GM23338 (cell line): ENCODE data around the gene EMC1. TPM values are rescaled to one million over a fixed set of nuclear protein-coding genes. Genes with fewer than 3 reads are reported as not detected.

Experiments
- ATAC-seq: fragments of 200-7000 bp; cut with Tn5 transposase; 3 replicates; pipeline ENCODE4 v1.9.1; 2020
- DNase-seq: peaks from one replicate; pipeline ENCODE4 v3.0.0-alpha.2; 2015; ENCODE audit warnings: low spot score
- H2AFZ ChIP-seq: fragments of 200-600 bp; sonication (generic); 2 replicates; pipeline ENCODE4 v1.8.0; 2016; ENCODE audit warnings: antibody characterized with exemption, mild to moderate bottlenecking, moderate library complexity
- H3F3A ChIP-seq: fragments of 200-600 bp; sonication (generic); replicated peaks from 2 replicates; pipeline ENCODE4 v1.8.0; 2017; ENCODE audit warnings: antibody characterized with exemption, mixed run types, low read depth
- H3K27ac ChIP-seq: fragments of 200-600 bp; sonication (generic); 2 replicates; pipeline ENCODE4 v1.6.1; 2016; ENCODE audit warnings: low read depth
- H3K27me3 ChIP-seq: fragments of 200-600 bp; sonication (generic); 2 replicates; pipeline ENCODE4 v1.8.0; 2016; ENCODE audit warnings: mild to moderate bottlenecking, mixed run types, moderate library complexity; ENCODE audit not compliant: insufficient read depth
- H3K36me3 ChIP-seq: fragments of 200-600 bp; sonication (generic); 2 replicates; pipeline ENCODE4 v1.8.0; 2016; ENCODE audit warnings: mild to moderate bottlenecking; ENCODE audit not compliant: insufficient read depth
- H3K4me1 ChIP-seq: fragments of 200-600 bp; sonication (generic); 2 replicates; pipeline ENCODE4 v1.8.0; 2016; ENCODE audit warnings: mild to moderate bottlenecking, moderate library complexity; ENCODE audit not compliant: insufficient read depth
- H3K4me2 ChIP-seq: fragments of 200-600 bp; sonication (generic); 2 replicates; pipeline ENCODE4 v1.7.1; 2017; ENCODE audit warnings: mixed run types
- H3K4me3 ChIP-seq: fragments of 200-600 bp; sonication (generic); 2 replicates; pipeline ENCODE4 v1.6.1; 2016; ENCODE audit warnings: mixed run types
- H3K79me2 ChIP-seq: fragments of 200-600 bp; sonication (generic); replicated peaks from 2 replicates; pipeline ENCODE4 v1.8.0; 2017; ENCODE audit warnings: mild to moderate bottlenecking; ENCODE audit not compliant: insufficient read depth
- H3K9me2 ChIP-seq: fragments of 200-600 bp; sonication (generic); 2 replicates; pipeline ENCODE4 v1.8.0; 2017; ENCODE audit not compliant: insufficient read depth
- H4K20me1 ChIP-seq: fragments of 200-600 bp; sonication (generic); replicated peaks from 2 replicates; pipeline ENCODE4 v1.8.0; 2017; ENCODE audit warnings: mild to moderate bottlenecking; ENCODE audit not compliant: insufficient read depth
- H3K27ac Mint-ChIP-seq: 2 replicates; pipeline ENCODE4 v1.8.0; 2020; ENCODE audit warnings: inconsistent platforms, mild to moderate bottlenecking, moderate library complexity, mixed read lengths
- H3K27me3 Mint-ChIP-seq: 3 replicates; pipeline ENCODE4 v1.8.0; 2022; ENCODE audit warnings: low read depth, mild to moderate bottlenecking, moderate library complexity, mixed read lengths, inconsistent platforms; ENCODE audit not compliant: insufficient read depth, poor library complexity
- H3K36me3 Mint-ChIP-seq: 3 replicates; pipeline ENCODE4 v1.8.0; 2021; ENCODE audit warnings: low read depth, mild to moderate bottlenecking, inconsistent platforms, moderate library complexity, mixed read lengths
- H3K4me1 Mint-ChIP-seq: 3 replicates; pipeline ENCODE4 v1.8.0; 2020; ENCODE audit warnings: mild to moderate bottlenecking, inconsistent platforms, mixed read lengths
- H3K4me3 Mint-ChIP-seq: 3 replicates; pipeline ENCODE4 v1.8.0; 2021; ENCODE audit warnings: moderate library complexity, mild to moderate bottlenecking, inconsistent platforms, mixed read lengths
- H3K9me3 Mint-ChIP-seq: 3 replicates; pipeline ENCODE4 v1.8.0; 2020; ENCODE audit warnings: moderate library complexity, mild to moderate bottlenecking, inconsistent platforms, mixed read lengths
- STAT1 ChIP-seq: IDR thresholded peaks from one replicate; pipeline ENCODE4 v1.6.1; 2016; ENCODE audit warnings: antibody characterized with exemption; ENCODE audit not compliant: unreplicated experiment
- ZNF114 ChIP-seq: fragments of 250-450 bp; sonication (Bioruptor Pico); IDR thresholded peaks from 2 replicates; pipeline ENCODE4 v1.5.0; 2020; ENCODE audit warnings: mild to moderate bottlenecking, moderate library complexity
- polyA plus RNA-seq: library from polyadenylated mRNA; unstranded; fragments of >200 nt; fragmentation: Nextera tagmentation; extraction: Ambion mirVana; gene quantifications from 2 replicates; pipeline ENCODE4 v1.2.1, GENCODE V29; 2016
- total RNA-seq: library from RNA; depleted of rRNA; stranded (reverse); fragments of >200 nt; shearing (Covaris generic); gene quantifications from 2 replicates; pipeline ENCODE4 v1.2.3, GENCODE V29; 2014
- TF ChIP-seq, protein P1 (sequence below): IDR thresholded peaks from one replicate; pipeline ENCODE4 v1.6.1; 2018; ENCODE audit warnings: antibody characterized with exemption; ENCODE audit not compliant: unreplicated experiment
- TF ChIP-seq, protein P2 (sequence below): fragments of 250-450 bp; sonication (Bioruptor Pico); IDR thresholded peaks from 2 replicates; pipeline ENCODE4 v1.5.0; 2020; ENCODE audit warnings: mild to moderate bottlenecking, moderate library complexity

EMC1 gene
- total and polyA plus RNA-seq, 2 experiments from 2014 or later = 17.6 to 53.0 TPM

DNA sequence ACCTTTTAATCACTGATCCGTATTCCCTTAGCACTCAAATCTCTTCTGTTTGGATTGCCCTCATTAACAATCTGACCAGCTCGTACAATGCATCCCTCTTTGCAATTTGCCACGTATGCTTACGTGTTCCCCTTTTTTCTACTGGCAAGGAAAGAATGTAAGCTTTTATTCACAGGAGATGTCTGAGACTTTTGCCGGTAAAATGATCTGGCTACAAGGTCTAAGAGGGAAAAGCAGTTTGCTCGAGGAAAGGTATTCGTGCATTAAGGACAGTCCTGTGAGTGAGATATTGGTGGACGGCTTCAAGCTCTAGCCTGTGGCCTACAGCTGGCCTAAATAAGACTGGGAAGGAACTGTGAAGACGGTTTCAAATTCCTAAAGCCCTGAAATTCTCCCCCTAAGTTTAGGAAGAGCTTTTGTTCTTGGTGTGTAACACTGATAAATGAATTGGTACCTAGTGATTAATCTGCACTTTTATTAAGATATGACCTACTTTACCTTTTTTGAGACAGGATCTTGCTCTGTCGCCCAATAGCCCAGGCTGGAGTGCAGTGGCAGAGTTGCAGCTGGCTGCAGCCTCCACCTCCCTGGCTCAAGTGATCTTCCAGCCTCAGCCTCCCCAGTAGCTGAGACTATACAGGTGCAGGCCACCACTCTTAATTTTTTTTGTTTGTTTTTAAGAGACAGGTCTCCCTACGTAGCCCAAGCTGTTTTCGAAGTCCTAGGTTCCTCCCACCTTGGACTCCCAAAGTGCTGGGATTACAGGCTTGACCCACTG lies 40.4 kb downstream of the EMC1 start:
- Mint-ChIP-seq H3K36me3 (peaks cover 12% of the 10 kb centered on the region), H3K4me3 (peak overlapping the region; percentile 94), H3K27me3 (peaks cover 7% of the 10 kb centered on the region), H3K27ac (peak overlapping the region; percentile 99), H3K9me3 (no peaks in the 10 kb centered on the region), H3K4me1 (peaks cover 18% of the 10 kb centered on the region)
- H3K4me1 ChIP-seq = peaks cover 26% of the 10 kb centered on the region
- peak overlapping the region; percentile 99 for H3K27ac ChIP-seq
- TF ChIP-seq, protein P1, sequence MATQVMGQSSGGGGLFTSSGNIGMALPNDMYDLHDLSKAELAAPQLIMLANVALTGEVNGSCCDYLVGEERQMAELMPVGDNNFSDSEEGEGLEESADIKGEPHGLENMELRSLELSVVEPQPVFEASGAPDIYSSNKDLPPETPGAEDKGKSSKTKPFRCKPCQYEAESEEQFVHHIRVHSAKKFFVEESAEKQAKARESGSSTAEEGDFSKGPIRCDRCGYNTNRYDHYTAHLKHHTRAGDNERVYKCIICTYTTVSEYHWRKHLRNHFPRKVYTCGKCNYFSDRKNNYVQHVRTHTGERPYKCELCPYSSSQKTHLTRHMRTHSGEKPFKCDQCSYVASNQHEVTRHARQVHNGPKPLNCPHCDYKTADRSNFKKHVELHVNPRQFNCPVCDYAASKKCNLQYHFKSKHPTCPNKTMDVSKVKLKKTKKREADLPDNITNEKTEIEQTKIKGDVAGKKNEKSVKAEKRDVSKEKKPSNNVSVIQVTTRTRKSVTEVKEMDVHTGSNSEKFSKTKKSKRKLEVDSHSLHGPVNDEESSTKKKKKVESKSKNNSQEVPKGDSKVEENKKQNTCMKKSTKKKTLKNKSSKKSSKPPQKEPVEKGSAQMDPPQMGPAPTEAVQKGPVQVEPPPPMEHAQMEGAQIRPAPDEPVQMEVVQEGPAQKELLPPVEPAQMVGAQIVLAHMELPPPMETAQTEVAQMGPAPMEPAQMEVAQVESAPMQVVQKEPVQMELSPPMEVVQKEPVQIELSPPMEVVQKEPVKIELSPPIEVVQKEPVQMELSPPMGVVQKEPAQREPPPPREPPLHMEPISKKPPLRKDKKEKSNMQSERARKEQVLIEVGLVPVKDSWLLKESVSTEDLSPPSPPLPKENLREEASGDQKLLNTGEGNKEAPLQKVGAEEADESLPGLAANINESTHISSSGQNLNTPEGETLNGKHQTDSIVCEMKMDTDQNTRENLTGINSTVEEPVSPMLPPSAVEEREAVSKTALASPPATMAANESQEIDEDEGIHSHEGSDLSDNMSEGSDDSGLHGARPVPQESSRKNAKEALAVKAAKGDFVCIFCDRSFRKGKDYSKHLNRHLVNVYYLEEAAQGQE = no peak
- TF ChIP-seq STAT1 = no peak
- no peak for TF ChIP-seq ZNF114 (CRISPR knock-in tag)
- TF ChIP-seq, protein P2, sequence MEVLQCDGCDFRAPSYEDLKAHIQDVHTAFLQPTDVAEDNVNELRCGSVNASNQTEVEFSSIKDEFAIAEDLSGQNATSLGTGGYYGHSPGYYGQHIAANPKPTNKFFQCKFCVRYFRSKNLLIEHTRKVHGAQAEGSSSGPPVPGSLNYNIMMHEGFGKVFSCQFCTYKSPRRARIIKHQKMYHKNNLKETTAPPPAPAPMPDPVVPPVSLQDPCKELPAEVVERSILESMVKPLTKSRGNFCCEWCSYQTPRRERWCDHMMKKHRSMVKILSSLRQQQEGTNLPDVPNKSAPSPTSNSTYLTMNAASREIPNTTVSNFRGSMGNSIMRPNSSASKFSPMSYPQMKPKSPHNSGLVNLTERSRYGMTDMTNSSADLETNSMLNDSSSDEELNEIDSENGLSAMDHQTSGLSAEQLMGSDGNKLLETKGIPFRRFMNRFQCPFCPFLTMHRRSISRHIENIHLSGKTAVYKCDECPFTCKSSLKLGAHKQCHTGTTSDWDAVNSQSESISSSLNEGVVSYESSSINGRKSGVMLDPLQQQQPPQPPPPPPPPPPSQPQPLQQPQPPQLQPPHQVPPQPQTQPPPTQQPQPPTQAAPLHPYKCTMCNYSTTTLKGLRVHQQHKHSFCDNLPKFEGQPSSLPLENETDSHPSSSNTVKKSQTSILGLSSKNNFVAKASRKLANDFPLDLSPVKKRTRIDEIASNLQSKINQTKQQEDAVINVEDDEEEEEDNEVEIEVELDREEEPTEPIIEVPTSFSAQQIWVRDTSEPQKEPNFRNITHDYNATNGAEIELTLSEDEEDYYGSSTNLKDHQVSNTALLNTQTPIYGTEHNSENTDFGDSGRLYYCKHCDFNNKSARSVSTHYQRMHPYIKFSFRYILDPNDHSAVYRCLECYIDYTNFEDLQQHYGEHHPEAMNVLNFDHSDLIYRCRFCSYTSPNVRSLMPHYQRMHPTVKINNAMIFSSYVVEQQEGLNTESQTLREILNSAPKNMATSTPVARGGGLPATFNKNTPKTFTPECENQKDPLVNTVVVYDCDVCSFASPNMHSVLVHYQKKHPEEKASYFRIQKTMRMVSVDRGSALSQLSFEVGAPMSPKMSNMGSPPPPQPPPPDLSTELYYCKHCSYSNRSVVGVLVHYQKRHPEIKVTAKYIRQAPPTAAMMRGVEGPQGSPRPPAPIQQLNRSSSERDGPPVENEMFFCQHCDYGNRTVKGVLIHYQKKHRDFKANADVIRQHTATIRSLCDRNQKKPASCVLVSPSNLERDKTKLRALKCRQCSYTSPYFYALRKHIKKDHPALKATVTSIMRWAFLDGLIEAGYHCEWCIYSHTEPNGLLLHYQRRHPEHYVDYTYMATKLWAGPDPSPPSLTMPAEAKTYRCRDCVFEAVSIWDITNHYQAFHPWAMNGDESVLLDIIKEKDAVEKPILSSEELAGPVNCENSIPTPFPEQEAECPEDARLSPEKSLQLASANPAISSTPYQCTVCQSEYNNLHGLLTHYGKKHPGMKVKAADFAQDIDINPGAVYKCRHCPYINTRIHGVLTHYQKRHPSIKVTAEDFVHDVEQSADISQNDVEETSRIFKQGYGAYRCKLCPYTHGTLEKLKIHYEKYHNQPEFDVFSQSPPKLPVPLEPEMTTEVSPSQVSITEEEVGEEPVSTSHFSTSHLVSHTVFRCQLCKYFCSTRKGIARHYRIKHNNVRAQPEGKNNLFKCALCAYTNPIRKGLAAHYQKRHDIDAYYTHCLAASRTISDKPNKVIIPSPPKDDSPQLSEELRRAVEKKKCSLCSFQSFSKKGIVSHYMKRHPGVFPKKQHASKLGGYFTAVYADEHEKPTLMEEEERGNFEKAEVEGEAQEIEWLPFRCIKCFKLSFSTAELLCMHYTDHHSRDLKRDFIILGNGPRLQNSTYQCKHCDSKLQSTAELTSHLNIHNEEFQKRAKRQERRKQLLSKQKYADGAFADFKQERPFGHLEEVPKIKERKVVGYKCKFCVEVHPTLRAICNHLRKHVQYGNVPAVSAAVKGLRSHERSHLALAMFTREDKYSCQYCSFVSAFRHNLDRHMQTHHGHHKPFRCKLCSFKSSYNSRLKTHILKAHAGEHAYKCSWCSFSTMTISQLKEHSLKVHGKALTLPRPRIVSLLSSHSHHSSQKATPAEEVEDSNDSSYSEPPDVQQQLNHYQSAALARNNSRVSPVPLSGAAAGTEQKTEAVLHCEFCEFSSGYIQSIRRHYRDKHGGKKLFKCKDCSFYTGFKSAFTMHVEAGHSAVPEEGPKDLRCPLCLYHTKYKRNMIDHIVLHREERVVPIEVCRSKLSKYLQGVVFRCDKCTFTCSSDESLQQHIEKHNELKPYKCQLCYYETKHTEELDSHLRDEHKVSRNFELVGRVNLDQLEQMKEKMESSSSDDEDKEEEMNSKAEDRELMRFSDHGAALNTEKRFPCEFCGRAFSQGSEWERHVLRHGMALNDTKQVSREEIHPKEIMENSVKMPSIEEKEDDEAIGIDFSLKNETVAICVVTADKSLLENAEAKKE = no peak
- peak; percentile 2; the same call in 1 of the 3 replicates for ATAC-seq
- H3K4me2 ChIP-seq = peak overlapping the region; percentile 99
- H3F3A ChIP-seq = peaks cover 11% of the 10 kb centered on the region
- H3K27me3 ChIP-seq = no peaks in the 10 kb centered on the region
- peaks cover 41% of the 10 kb centered on the region for H4K20me1 ChIP-seq
- peaks cover 83% of the 10 kb centered on the region for H3K79me2 ChIP-seq
- H3K9me2 ChIP-seq = no peaks in the 10 kb centered on the region
- H3K4me3 ChIP-seq = peak overlapping the region; percentile 98
- no peaks in the 10 kb centered on the region for H3K36me3 ChIP-seq
- peak overlapping the region; percentile 90 for H2AFZ ChIP-seq
- peak; percentile 21 for DNase-seq
